HepG2 (cell line): Measurements from ENCODE around the gene SLC22A15. TPM values are rescaled to one million over a fixed set of nuclear protein-coding genes. Genes with fewer than 3 reads are reported as not detected.

ENCODE experiments used
- ATAC-seq: fragments of 200-7000 bp; cut with Tn5 transposase; 3 replicates; pipeline ENCODE4 v1.9.1; 2020; ENCODE audit warnings: mild to moderate bottlenecking, moderate library complexity
- BruUV-seq: library from RNA; stranded (reverse); fragments of 400-500 nt; replicated peaks from 2 replicates; lab custom pipeline; 2021; lab: Mats Ljungman, UMichigan
- CTCF ChIA-PET: fragments of 300-600 bp; formaldehyde crosslinking; extraction: SDS; loops from one replicate; lab custom pipeline; 2021; ENCODE audit warnings: low total read pairs, inconsistent platforms, low intra/inter-chr PET ratio; lab: Yijun Ruan, JAX
- POLR2A ChIA-PET: fragments of 350-600 bp; sonication (Branson Sonifier 250); formaldehyde crosslinking; loops from one replicate; lab custom pipeline; 2020; ENCODE audit warnings: antibody characterized with exemption, inconsistent platforms; lab: Yijun Ruan, JAX
- DNase-seq: peaks from one replicate; pipeline ENCODE4 v3.0.0-alpha.2; 2015; ENCODE audit warnings: low spot score
- FAIRE-seq: peaks from 3 replicates; lab custom pipeline; 2011; peaks lifted over from hg19 to GRCh38; lab: Jason Lieb, UNC
- H2AFZ ChIP-seq: one replicate; pipeline ENCODE4 v1.6.1; 2011; ENCODE audit warnings: low read length, inconsistent platforms
- H3K27ac ChIP-seq: fragments of 300-600 bp; 3 replicates; pipeline ENCODE4 v1.8.0; 2011; ENCODE audit warnings: mixed run types, mild to moderate bottlenecking, mixed read lengths, low read length, inconsistent platforms; ENCODE audit not compliant: insufficient read depth; ENCODE audit errors: extremely low read length
- H3K27me3 ChIP-seq, 2 experiments: fragments of 200-600 bp in 1 of 2; 2 replicates in 1 of 2; 3 replicates in 1 of 2; pipeline versions ENCODE4 v1.6.0 to v1.8.0; 2011; ENCODE audit warnings: low read length in 2 of 2, mild to moderate bottlenecking in 2 of 2, moderate library complexity in 2 of 2, inconsistent platforms in 1 of 2; ENCODE audit not compliant: insufficient read depth in 2 of 2, control insufficient read depth in 1 of 2
- H3K36me3 ChIP-seq, 2 experiments: fragments of 200-600 bp in 1 of 2; replicated peaks in 1 of 2; 2 replicates in 1 of 2; 3 replicates in 1 of 2; pipeline versions ENCODE4 v1.5.1 to v1.8.0; 2011; ENCODE audit warnings: low read length in 2 of 2, inconsistent platforms in 1 of 2; ENCODE audit not compliant: insufficient read depth in 2 of 2, control insufficient read depth in 1 of 2
- H3K4me1 ChIP-seq: 2 replicates; pipeline ENCODE4 v1.5.1; 2012; ENCODE audit warnings: low read length, inconsistent platforms; ENCODE audit not compliant: insufficient read depth
- H3K4me2 ChIP-seq: 2 replicates; pipeline ENCODE4 v1.6.0; 2011; ENCODE audit warnings: low read depth, low read length, inconsistent platforms
- H3K4me3 ChIP-seq, 3 experiments: fragments of 200-600 bp in 1 of 3; sonication (generic), shearing (Covaris generic) in 1 of 3; replicated peaks in 1 of 3; 2 replicates each; pipeline ENCODE4 v1.5.1; 2011 to 2016; ENCODE audit warnings: low read length in 3 of 3, inconsistent platforms in 2 of 3, low read depth in 2 of 3, mild to moderate bottlenecking in 2 of 3, control low read depth in 1 of 3, mixed read lengths in 1 of 3; ENCODE audit not compliant: insufficient read depth in 1 of 3
- H3K79me2 ChIP-seq: one replicate; pipeline ENCODE4 v1.6.1; 2011; ENCODE audit warnings: low read length, inconsistent platforms; ENCODE audit not compliant: insufficient read depth
- H3K9ac ChIP-seq: 2 replicates; pipeline ENCODE4 v1.6.0; 2011; ENCODE audit warnings: mild to moderate bottlenecking, low read depth, low read length, inconsistent platforms; ENCODE audit not compliant: insufficient read depth
- H3K9me3 ChIP-seq: 2 replicates; pipeline ENCODE4 v1.5.1; 2012; ENCODE audit warnings: mild to moderate bottlenecking, low read length
- H4K20me1 ChIP-seq: 2 replicates; pipeline ENCODE4 v1.6.0; 2011; ENCODE audit warnings: inconsistent platforms, mild to moderate bottlenecking, low read length, moderate library complexity; ENCODE audit not compliant: insufficient read depth
- HDAC2 ChIP-seq: sonication (generic); formaldehyde crosslinking; IDR thresholded peaks from 2 replicates; pipeline ENCODE4 v1.4.0; 2020; ENCODE audit warnings: missing genetic modification reagents
- HMG20A ChIP-seq: IDR thresholded peaks from 2 replicates; pipeline ENCODE4 v1.6.1; 2016; ENCODE audit warnings: borderline replicate concordance
- NR2F6 ChIP-seq, 2 experiments: IDR thresholded peaks; 2 replicates each; pipeline ENCODE4 v1.6.1; 2016; ENCODE audit warnings: antibody characterized with exemption in 1 of 2, mild to moderate bottlenecking in 1 of 2
- SIX4 ChIP-seq: sonication (generic); formaldehyde crosslinking; IDR thresholded peaks from 2 replicates; pipeline ENCODE4 v1.4.0; 2020; ENCODE audit warnings: missing genetic modification reagents
- SMARCE1 ChIP-seq: fragments of 450-650 bp; IDR thresholded peaks from 2 replicates; pipeline ENCODE4 v1.6.1; 2017; ENCODE audit warnings: borderline replicate concordance
- SP5 ChIP-seq: IDR thresholded peaks from 2 replicates; pipeline ENCODE4 v1.6.1; 2016; ENCODE audit warnings: low read depth, borderline replicate concordance
- ZFP36L1 ChIP-seq: sonication (generic); formaldehyde crosslinking; IDR thresholded peaks from 2 replicates; pipeline ENCODE4 v1.8.0; 2022; ENCODE audit warnings: mild to moderate bottlenecking, missing genetic modification reagents, moderate library complexity
- ZNF468 ChIP-seq: sonication (generic); formaldehyde crosslinking; IDR thresholded peaks from 2 replicates; pipeline ENCODE4 v1.8.0; 2022; ENCODE audit warnings: mild to moderate bottlenecking, moderate library complexity, missing genetic modification reagents
- ZNF496 ChIP-seq: sonication (generic); formaldehyde crosslinking; IDR thresholded peaks from 2 replicates; pipeline ENCODE4 v1.8.1; 2023; ENCODE audit warnings: mild to moderate bottlenecking, moderate library complexity, missing genetic modification reagents; ENCODE audit not compliant: insufficient replicate concordance
- ZNF543 ChIP-seq: sonication (generic); formaldehyde crosslinking; IDR thresholded peaks from 2 replicates; pipeline ENCODE4 v1.4.0; 2020; ENCODE audit warnings: mild to moderate bottlenecking, missing genetic modification reagents
- ZNF816 ChIP-seq: sonication (generic); formaldehyde crosslinking; IDR thresholded peaks from 2 replicates; pipeline ENCODE4 v1.8.0; 2022; ENCODE audit warnings: missing genetic modification reagents, mild to moderate bottlenecking, borderline replicate concordance
- WGBS: methylation state at CpG from one replicate; pipeline ENCODE4 v1.1.6; 2017; ENCODE audit warnings: low lambda C conversion rate; 5-methylcytosine and 5-hydroxymethylcytosine counted together
- in situ Hi-C: cut with HindIII; loops from 2 replicates; pipeline ENCODE4 v1.10.0; 2017; ENCODE audit warnings: low pct_unique_long_range_greater_than_20kb; ENCODE audit not compliant: extremely low pct_ligation_motif_present
- intact Hi-C: fragments of 100-400 bp; cut with micrococcal nuclease; formaldehyde crosslinking; loops from one replicate; pipeline ENCODE4 v1.10.0; 2022; ENCODE audit not compliant: unreplicated experiment
- polyA plus RNA-seq, 8 experiments: library from polyadenylated mRNA; depleted of rRNA in 3 of 8; stranded (reverse) in 7 of 8; unstranded in 1 of 8; fragments of >200 nt; fragmentation: Illumina TruSeq in 4 of 8; extraction: Trizol in 4 of 8; gene quantifications; 2 replicates each; pipeline versions ENCODE4 v1.2.1 to v1.2.3, GENCODE V29; 2011 to 2016; ENCODE audit warnings: low read depth in 4 of 8, missing spikeins in 1 of 8, mixed read lengths in 1 of 8; ENCODE audit not compliant: insufficient read depth in 1 of 8
- total RNA-seq, 5 experiments: library from RNA; depleted of rRNA; stranded (reverse); fragments of >200 nt; fragmentation: Illumina TruSeq; extraction: Trizol; gene quantifications; 2 replicates each; pipeline ENCODE4 v1.2.3, GENCODE V29; 2016; ENCODE audit warnings: low read depth in 1 of 5
- TF ChIP-seq, protein P1 (sequence below): sonication (generic); formaldehyde crosslinking; IDR thresholded peaks from 2 replicates; pipeline ENCODE4 v1.8.1; 2023; ENCODE audit warnings: mild to moderate bottlenecking, inconsistent platforms, moderate library complexity, missing genetic modification reagents, borderline replicate concordance
- TF ChIP-seq, protein P2 (sequence below): sonication (generic); formaldehyde crosslinking; IDR thresholded peaks from 2 replicates; pipeline ENCODE4 v1.4.0; 2020; ENCODE audit warnings: mild to moderate bottlenecking, missing genetic modification reagents

Gene SLC22A15
- total and polyA plus RNA-seq, 2 of the 13 experiments (the other 11 are each of a cell fraction or from before 2014, with no cell fraction given): 0.24 to 1.7 TPM

DNA sequence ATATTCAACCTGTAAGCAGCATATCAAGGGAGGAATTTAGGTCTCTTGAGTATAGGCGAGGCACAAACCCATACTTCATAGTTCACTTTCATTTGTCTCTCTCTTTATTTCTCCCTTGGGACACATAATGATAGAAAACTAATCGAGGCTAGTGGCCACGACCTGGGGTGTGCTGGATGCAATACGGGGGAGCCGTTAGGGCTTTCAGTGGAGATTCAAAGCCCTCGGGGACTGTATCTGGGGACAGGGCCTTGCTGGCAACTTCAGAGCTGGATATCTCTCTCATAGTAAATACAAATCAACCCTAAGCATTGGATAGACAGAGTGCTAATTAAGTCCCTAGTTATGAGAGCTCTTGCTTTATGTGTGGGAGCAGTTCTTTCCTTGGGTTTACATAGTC is 36.9 kb upstream of the SLC22A15 start:
- no peak for FAIRE-seq

More for the DNA sequence above, 36.9 kb upstream of the SLC22A15 start:
- no TSS peak for BruUV-seq
- Histone ChIP-seq H2AFZ (no peak overlapping the region), H3K27me3 (no peaks in the 10 kb centered on the region; a peak in 2 of 5 replicates), H3K4me1 (no peaks in the 10 kb centered on the region), H3K4me2 (no peak overlapping the region), H3K9ac (no peak overlapping the region), H3K4me3 (no peak overlapping the region), H3K36me3 (no peaks in the 10 kb centered on the region), H3K9me3 (no peaks in the 10 kb centered on the region), H4K20me1 (no peaks in the 10 kb centered on the region), H3K79me2 (no peaks in the 10 kb centered on the region), H3K27ac (no peak overlapping the region)
- no peak for ATAC-seq
- in situ Hi-C loops: no loop called here
- DNase-seq: no peak
- intact Hi-C loops: no loop called here
- WGBS: 0% methylated on average over 6 of the region's 6 CpGs
- POLR2A ChIA-PET: no interaction called here
- CTCF ChIA-PET: no interaction called here
- no peak for TF ChIP-seq NR2F6 (IDR thresholded peaks at IDR 0.05)
- no peak for TF ChIP-seq NR2F6 (CRISPR knock-in tag; IDR thresholded peaks at IDR 0.05)
- TF ChIP-seq ZNF543 (CRISPR knock-in tag): no peak
- TF ChIP-seq ZFP36L1 (CRISPR knock-in tag): no peak
- no peak for TF ChIP-seq ZNF468 (CRISPR knock-in tag)
- TF ChIP-seq ZNF816 (CRISPR knock-in tag): no peak
- TF ChIP-seq, protein P1, sequence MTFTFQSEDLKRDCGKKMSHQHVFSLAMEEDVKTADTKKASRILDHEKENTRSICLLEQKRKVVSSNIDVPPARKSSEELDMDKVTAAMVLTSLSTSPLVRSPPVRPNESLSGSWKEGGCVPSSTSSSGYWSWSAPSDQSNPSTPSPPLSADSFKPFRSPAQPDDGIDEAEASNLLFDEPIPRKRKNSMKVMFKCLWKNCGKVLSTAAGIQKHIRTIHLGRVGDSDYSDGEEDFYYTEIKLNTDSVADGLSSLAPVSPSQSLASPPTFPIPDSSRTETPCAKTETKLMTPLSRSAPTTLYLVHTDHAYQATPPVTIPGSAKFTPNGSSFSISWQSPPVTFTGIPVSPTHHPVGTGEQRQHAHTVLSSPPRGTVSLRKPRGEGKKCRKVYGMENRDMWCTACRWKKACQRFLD (CRISPR knock-in tag): no peak
- no peak for TF ChIP-seq SIX4 (CRISPR knock-in tag)
- no peak for TF ChIP-seq HDAC2
- TF ChIP-seq, protein P2, sequence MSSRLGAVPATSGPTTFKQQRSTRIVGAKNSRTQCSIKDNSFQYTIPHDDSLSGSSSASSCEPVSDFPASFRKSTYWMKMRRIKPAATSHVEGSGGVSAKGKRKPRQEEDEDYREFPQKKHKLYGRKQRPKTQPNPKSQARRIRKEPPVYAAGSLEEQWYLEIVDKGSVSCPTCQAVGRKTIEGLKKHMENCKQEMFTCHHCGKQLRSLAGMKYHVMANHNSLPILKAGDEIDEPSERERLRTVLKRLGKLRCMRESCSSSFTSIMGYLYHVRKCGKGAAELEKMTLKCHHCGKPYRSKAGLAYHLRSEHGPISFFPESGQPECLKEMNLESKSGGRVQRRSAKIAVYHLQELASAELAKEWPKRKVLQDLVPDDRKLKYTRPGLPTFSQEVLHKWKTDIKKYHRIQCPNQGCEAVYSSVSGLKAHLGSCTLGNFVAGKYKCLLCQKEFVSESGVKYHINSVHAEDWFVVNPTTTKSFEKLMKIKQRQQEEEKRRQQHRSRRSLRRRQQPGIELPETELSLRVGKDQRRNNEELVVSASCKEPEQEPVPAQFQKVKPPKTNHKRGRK (CRISPR knock-in tag): no peak
- TF ChIP-seq HMG20A: no peak
- no peak for TF ChIP-seq ZNF496
- TF ChIP-seq SMARCE1: no peak
- no peak for TF ChIP-seq SP5
